Measurements from ENCODE around the gene ST8SIA1.

DNA sequence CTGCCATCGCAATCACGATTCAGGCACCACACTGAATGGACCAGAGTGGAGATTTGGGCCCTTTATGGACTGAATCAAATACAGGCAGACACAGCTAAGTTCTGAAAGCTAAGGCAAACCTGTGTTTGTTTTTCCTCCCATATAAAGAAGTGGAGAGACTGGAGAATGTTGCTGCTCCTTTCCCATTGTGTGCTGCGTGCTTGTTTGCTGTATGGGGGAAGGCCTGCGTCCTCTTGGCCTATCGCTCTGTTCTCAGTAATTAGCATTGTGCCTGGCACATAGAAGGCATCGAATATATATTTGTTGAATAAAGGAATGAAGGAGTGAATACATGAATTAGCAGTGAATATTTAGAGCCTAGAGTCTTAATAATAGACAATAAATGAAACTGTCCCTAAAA lies 12.4 kb downstream of the ST8SIA1 start:
- no peak for TF ChIP-seq EZH2 (IDR thresholded peaks at IDR 0.05)
- no peak for TF ChIP-seq POLR2AphosphoS5 (IDR thresholded peaks at IDR 0.05; ENCODE audit: borderline replicate concordance, low read depth, low read length)
- TF ChIP-seq FOXP2 (optimal IDR thresholded peaks at IDR 0.05; ENCODE audit: control extremely low read depth, extremely low read length, insufficient read depth): no peak

All from SK-N-MC (cell line).